ENCODE results near the gene B4GALNT2.

Gene B4GALNT2

GRCh38 chr17:49210158-49211029 lies 77.8 kb downstream of the B4GALNT2 start, which contains the start of the genes ABI3 and GNGT2:
ABI3 (plus strand) TSS chr17:49210707; CDS start chr17:49210725, 18 bp downstream.
GNGT2 (minus strand) TSS chr17:49210574; CDS start chr17:49207422, 3,152 bp downstream.
- peak; percentile 59 to 62 for DNase-seq (ENCODE audit: low read depth in 2 of 2)

- no peak for DNase-seq (ENCODE audit: low read depth in 2 of 2)
Observed at GRCh38 chr17:49213399-49213798, 80.8 kb downstream of the B4GALNT2 start.

GRCh38 chr17:49213847-49214246 lies 81.3 kb downstream of the B4GALNT2 start:
- DNase-seq (ENCODE audit: low read depth in 2 of 2) = no peak

- no peak for DNase-seq (ENCODE audit: low read depth in 2 of 2)
Observed at GRCh38 chr17:49214676-49215360, 82.2 kb downstream of the B4GALNT2 start.

DNA sequence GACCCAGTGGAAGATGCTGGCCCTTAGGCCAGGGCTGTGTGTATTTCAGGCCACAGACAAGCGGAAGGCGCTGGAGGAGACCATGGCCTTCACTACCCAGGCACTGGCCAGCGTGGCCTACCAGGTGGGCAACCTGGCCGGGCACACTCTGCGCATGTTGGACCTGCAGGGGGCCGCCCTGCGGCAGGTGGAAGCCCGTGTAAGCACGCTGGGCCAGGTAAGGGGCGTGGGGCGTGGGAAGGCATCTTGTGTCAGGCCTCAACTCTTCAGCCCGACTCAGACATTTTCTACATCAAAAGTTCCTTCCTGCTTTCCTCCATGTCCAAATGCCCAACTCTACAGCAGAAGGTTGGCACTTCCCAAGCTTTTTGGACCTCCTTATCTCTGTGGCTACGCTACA lies 83.9 kb downstream of the B4GALNT2 start:
- DNase-seq (ENCODE audit: low read depth in 2 of 2) = no peak

- no peak for DNase-seq (ENCODE audit: low read depth in 2 of 2)
Observed at GRCh38 chr17:49216953-49217650, 84.5 kb downstream of the B4GALNT2 start.

GRCh38 chr17:49217651-49218413 lies 85.3 kb downstream of the B4GALNT2 start:
- peak; percentile 53 to 63 for DNase-seq (ENCODE audit: low read depth in 2 of 2)

GRCh38 chr17:49218941-49219913 lies 86.7 kb downstream of the B4GALNT2 start:
- peak in 1 of 2 donors; percentile 57 for DNase-seq (ENCODE audit: low read depth in 2 of 2)

DNA sequence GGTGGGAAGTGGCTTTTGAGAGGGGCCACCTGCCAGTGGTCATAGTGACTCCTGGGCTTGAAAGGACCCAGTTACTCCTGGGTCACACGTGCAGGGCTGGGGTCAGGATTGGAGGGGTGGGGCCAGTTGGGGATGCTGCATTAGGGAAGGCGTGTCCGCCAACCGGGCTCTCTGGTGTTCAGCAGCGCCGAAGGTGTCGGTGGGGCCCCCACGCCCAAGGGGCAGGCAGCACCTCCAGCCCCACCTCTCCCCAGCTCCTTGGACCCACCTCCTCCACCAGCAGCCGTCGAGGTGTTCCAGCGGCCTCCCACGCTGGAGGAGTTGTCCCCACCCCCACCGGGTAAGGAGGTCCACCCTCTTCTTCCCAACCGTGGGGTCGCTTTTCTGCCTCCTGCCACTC lies 87.4 kb downstream of the B4GALNT2 start:
- DNase-seq (ENCODE audit: low read depth in 2 of 2) = no peak

- no peak for DNase-seq (ENCODE audit: low read depth in 2 of 2)
Observed at GRCh38 chr17:49223168-49223516, 90.6 kb downstream of the B4GALNT2 start.

DNA sequence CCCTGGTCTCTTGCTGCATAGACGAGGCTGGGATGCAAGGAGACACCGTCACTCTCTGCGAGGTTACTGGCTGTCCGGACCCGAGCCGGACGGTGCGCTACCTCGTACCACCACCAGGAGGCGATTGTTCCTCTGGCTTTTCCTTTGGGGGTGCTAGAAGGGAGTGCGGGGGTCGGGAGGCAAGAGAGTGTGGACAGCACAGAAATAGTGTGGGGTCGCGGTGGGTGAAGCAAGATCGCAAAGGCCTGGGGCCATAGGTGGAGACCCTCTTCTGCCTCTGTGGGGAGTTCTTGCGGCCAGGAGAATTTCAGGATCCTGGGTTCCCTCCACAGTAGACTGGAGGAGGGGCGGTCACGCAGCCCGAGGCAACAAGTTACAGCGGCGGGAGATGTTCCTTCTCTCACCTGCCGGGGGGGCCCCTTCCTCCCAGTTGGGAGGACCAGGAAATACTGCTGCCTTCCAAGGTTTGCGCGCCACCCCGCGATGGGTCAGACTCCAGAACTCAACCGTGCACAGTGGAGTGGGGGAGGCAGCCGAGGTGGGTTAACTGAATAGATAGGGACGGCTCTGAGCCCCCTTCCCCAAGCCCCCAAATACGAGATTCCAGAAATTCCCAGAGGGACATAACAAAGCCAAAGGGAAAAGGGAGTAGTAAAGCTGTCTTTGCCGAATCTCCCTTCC lies 91.1 kb downstream of the B4GALNT2 start:
- no peak for DNase-seq (ENCODE audit: low read depth in 2 of 2)

DNA sequence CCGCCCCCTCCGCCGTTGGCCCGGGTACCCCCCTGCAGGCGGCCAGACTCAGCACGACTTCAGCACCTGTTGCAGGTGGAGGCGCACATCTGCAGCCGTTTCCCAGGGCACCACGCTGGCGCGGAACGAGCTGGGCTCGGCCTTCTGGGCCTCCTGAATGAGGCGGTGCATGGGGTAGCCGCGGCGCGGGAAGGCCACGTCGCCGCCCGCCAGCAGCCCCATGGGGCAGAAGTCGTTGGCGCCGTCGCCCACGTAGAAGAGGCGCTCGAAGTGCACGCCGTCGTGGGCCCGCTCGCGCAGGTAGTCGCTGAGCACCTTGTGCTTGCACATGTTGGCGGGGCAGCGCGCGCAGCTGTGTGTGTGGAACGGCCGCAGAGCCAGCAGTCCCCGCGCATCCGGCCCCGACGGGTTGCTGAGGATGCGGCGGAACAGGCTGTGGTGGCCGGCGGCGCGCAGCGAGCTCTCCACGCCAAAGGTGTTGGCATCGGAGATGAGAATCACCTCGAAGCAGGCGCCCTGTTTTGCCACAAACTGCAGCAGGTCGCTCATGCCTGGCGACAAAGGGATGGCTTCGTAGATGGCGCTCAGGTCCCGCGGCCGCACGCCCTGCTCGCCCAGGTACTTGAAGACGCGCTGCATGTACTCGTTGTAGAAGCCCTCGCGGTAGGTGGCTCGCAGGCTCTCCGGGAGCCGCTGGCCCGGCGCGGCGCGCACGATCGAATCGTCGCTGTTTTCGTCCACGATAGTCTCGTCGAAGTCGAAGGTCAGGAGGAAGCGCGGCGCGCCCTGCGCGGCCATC lies 91.8 kb downstream of the B4GALNT2 start:
- no peak for DNase-seq (ENCODE audit: low read depth in 2 of 2)

DNA sequence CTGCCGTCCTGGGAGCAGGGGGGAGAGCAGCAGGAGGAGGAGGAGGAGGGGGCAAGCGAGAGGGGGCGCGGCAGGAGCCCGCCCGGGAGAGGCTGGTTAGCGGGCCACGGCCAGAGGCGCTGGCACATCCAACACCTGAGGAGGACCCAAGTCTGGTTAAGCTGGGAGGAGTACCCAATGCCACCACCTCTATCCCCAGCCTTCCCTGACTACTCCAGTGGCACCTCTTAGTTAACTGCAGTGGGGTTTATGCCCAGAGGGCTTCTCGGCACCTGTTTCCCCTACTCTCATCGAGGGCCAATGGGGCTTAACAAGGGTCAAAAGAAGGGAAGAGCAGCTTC lies 92.4 kb downstream of the B4GALNT2 start:
- DNase-seq (ENCODE audit: low read depth in 2 of 2) = no peak

DNA sequence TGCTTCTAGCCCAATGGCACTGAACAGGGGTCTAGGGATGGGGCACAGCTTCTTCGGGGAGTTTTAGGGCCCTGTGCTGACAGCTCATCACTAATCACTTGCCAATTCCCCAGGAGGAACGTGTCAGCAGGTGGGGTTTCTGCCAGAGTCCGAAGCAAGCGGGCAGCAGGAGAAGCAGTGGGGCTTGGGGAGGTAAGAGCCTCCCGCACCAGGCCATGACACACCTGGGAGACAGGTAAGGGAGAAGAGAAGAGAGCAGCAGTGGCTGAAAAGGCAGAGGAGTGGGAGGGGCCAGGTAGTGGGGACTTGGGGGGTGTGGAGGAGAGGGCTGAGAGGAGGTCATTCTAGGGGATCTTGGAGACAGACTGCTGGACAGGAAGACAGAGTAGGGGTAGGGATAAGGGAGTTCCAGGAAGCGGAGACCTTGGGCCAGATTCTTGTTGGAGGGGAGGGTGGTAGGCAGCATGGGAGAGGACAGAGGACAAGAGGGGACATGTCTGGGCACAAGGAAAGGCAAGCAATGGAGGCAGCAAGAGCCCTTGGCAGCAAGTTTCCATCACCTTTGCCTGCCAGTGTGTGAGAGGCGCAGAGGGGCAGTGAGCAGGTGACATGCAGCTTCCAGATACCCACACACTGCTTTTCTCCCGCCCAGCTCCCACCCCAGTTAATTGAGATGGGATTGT lies 93.1 kb downstream of the B4GALNT2 start:
- DNase-seq (ENCODE audit: low read depth in 2 of 2) = no peak
